ENCODE measurements around the gene CDH23. TPM values are rescaled to one million over a fixed set of nuclear protein-coding genes. Genes with fewer than 3 reads are reported as not detected.

Gene CDH23
- total and polyA plus RNA-seq, 10 of the 15 experiments (the other 5 are each of a cell fraction or from before 2014, with no cell fraction given): 0.09 to 0.40 (median 0.15) TPM; not detected in 1

GRCh38 chr10:71494980-71495381 lies 98.3 kb downstream of the CDH23 start (continued):
- TF ChIP-seq PAX5 (IDR thresholded peaks at IDR 0.05; ENCODE audit: borderline replicate concordance, low read depth, low read length): 0 out of 2 replicates have a peak, but pooled peaks have one; percentile 42
- TF ChIP-seq NR2C2 (IDR thresholded peaks at IDR 0.05; ENCODE audit: borderline replicate concordance, control insufficient read depth, insufficient read length, low read depth): no peak
- no peak for TF ChIP-seq KAT2A (conservative IDR thresholded peaks at IDR 0.05; ENCODE audit: control insufficient read depth, low read depth, low read length)
- TF ChIP-seq SUZ12 (IDR thresholded peaks at IDR 0.05; ENCODE audit: unreplicated experiment): no peak
- no peak for TF ChIP-seq ETV6 (conservative IDR thresholded peaks at IDR 0.05 in 1 of 2, IDR thresholded peaks at IDR 0.05 in 1 of 2; ENCODE audit: borderline replicate concordance in 1 of 2, low read depth in 1 of 2)
- TF ChIP-seq, protein P1, sequence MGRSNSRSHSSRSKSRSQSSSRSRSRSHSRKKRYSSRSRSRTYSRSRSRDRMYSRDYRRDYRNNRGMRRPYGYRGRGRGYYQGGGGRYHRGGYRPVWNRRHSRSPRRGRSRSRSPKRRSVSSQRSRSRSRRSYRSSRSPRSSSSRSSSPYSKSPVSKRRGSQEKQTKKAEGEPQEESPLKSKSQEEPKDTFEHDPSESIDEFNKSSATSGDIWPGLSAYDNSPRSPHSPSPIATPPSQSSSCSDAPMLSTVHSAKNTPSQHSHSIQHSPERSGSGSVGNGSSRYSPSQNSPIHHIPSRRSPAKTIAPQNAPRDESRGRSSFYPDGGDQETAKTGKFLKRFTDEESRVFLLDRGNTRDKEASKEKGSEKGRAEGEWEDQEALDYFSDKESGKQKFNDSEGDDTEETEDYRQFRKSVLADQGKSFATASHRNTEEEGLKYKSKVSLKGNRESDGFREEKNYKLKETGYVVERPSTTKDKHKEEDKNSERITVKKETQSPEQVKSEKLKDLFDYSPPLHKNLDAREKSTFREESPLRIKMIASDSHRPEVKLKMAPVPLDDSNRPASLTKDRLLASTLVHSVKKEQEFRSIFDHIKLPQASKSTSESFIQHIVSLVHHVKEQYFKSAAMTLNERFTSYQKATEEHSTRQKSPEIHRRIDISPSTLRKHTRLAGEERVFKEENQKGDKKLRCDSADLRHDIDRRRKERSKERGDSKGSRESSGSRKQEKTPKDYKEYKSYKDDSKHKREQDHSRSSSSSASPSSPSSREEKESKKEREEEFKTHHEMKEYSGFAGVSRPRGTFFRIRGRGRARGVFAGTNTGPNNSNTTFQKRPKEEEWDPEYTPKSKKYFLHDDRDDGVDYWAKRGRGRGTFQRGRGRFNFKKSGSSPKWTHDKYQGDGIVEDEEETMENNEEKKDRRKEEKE (IDR thresholded peaks at IDR 0.05): no peak
- peak; percentile 36 for TF ChIP-seq SKIL (IDR thresholded peaks at IDR 0.05; ENCODE audit: low read depth, poor library complexity, severe bottlenecking)
- TF ChIP-seq SPI1 (IDR thresholded peaks at IDR 0.05; ENCODE audit: borderline replicate concordance, insufficient read depth, low read depth, low read length): peak; percentile 97
- TF ChIP-seq, protein P2, sequence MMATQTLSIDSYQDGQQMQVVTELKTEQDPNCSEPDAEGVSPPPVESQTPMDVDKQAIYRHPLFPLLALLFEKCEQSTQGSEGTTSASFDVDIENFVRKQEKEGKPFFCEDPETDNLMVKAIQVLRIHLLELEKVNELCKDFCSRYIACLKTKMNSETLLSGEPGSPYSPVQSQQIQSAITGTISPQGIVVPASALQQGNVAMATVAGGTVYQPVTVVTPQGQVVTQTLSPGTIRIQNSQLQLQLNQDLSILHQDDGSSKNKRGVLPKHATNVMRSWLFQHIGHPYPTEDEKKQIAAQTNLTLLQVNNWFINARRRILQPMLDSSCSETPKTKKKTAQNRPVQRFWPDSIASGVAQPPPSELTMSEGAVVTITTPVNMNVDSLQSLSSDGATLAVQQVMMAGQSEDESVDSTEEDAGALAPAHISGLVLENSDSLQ (IDR thresholded peaks at IDR 0.05): peak; percentile 15; the same call in 1 of the 2 replicates
- TF ChIP-seq IRF5 (IDR thresholded peaks at IDR 0.05; ENCODE audit: borderline replicate concordance): no peak
- peak; percentile 43; the same call in 1 of the 2 replicates for TF ChIP-seq ZNF217 (IDR thresholded peaks at IDR 0.05)
- no peak for TF ChIP-seq FOXK2 (IDR thresholded peaks at IDR 0.05)
- TF ChIP-seq RAD21 (IDR thresholded peaks at IDR 0.05; ENCODE audit: insufficient read depth, low read depth, low read length): no peak
- no peak for TF ChIP-seq LARP7 (IDR thresholded peaks at IDR 0.05)
- TF ChIP-seq, protein P3, sequence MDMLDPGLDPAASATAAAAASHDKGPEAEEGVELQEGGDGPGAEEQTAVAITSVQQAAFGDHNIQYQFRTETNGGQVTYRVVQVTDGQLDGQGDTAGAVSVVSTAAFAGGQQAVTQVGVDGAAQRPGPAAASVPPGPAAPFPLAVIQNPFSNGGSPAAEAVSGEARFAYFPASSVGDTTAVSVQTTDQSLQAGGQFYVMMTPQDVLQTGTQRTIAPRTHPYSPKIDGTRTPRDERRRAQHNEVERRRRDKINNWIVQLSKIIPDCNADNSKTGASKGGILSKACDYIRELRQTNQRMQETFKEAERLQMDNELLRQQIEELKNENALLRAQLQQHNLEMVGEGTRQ (IDR thresholded peaks at IDR 0.05; ENCODE audit: borderline replicate concordance, low read depth, low read length): no peak
- no peak for TF ChIP-seq TARDBP (IDR thresholded peaks at IDR 0.05; ENCODE audit: borderline replicate concordance)
- TF ChIP-seq NRF1 (conservative IDR thresholded peaks at IDR 0.05; ENCODE audit: low read depth, low read length): no peak
- TF ChIP-seq BMI1 (IDR thresholded peaks at IDR 0.05; ENCODE audit: borderline replicate concordance): peak; percentile 80
- no peak for TF ChIP-seq ZBED1 (IDR thresholded peaks at IDR 0.05; ENCODE audit: borderline replicate concordance)
- no peak for TF ChIP-seq POLR2AphosphoS2 (IDR thresholded peaks at IDR 0.05; ENCODE audit: low read depth, low read length)
- no peak for TF ChIP-seq HDAC6 (IDR thresholded peaks at IDR 0.05; ENCODE audit: unreplicated experiment)
- no peak for TF ChIP-seq ZNF384 (IDR thresholded peaks at IDR 0.05; ENCODE audit: borderline replicate concordance, low read depth, low read length)
- TF ChIP-seq NR2C1 (IDR thresholded peaks at IDR 0.05): peak; percentile 65; the same call in 1 of the 2 replicates

Measured in GM12878 (cell line).